ENCODE measurements around the gene SLC15A1.

Gene SLC15A1

DNA sequence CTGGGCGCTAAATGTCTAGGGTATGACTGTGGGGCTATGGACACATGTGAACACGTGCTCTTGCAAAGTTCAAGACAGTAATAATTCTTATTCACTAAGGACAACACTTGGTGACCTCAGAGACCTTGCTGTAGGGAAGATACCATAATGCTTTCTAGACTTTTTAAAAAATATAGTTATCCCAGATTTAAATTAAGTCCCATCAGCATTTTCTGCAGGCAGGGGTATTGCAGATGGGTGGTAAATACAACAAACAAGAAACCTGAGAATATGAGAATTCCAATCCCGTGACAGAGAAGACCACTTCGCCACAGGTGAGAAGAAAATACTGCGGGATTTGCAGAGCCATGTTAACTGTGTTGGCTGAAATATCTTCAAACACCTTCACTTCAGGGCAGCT, 65.2 kb downstream of the SLC15A1 start:
- no peak overlapping the region for H3K4me3 ChIP-seq (ENCODE audit: insufficient read length, low read depth)
- H3K9ac ChIP-seq (ENCODE audit: insufficient read length, low read depth) = no peak overlapping the region
- no peaks in the 10 kb centered on the region for H3K4me1 ChIP-seq (ENCODE audit: insufficient read depth, insufficient read length)
- H3K9me3 ChIP-seq (ENCODE audit: insufficient read depth, low read length) = no peaks in the 10 kb centered on the region
- H3K27me3 ChIP-seq (ENCODE audit: insufficient read depth, insufficient read length) = no peaks in the 10 kb centered on the region
- H3K36me3 ChIP-seq (ENCODE audit: insufficient read depth, insufficient read length, low read length) = no peaks in the 10 kb centered on the region
- TF ChIP-seq SUZ12 (IDR thresholded peaks at IDR 0.05; ENCODE audit: extremely low read depth, insufficient read depth, insufficient read length) = no peak
- TF ChIP-seq ZNF274 (IDR thresholded peaks at IDR 0.05; ENCODE audit: low read depth, low read length) = no peak
- TF ChIP-seq YY1 (IDR thresholded peaks at IDR 0.05; ENCODE audit: insufficient read depth, insufficient read length) = no peak
- no peak for DNase-seq (ENCODE audit: low read depth, low spot score)

DNA sequence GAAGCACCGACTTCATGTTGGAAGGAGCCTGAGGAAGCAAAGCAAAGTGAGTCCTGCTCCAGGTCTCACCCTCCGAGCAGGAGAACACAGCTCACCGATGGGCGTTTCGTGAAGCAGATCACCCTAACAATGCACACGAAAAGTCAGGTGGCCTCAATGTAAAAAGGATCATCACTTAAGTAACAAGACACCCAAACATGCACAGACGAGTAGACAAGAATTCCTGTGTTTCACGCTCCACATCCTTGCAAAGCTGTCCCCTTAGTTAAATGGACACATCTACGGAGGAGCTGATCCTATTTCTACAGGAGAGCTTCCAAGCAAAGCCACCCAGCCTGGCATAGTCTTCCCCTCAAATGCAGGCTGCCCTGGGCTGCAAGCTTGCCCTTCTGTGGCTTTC, 66.2 kb downstream of the SLC15A1 start:
- DNase-seq (ENCODE audit: low read depth, low spot score) = no peak
- Histone ChIP-seq H3K36me3 (ENCODE audit: insufficient read depth, insufficient read length, low read length) (no peaks in the 10 kb centered on the region), H3K9ac (ENCODE audit: insufficient read length, low read depth) (no peak overlapping the region), H3K4me1 (ENCODE audit: insufficient read depth, insufficient read length) (no peaks in the 10 kb centered on the region), H3K9me3 (ENCODE audit: insufficient read depth, low read length) (no peaks in the 10 kb centered on the region), H3K27me3 (ENCODE audit: insufficient read depth, insufficient read length) (no peaks in the 10 kb centered on the region), H3K4me3 (ENCODE audit: insufficient read length, low read depth) (no peak overlapping the region)
- no peak for TF ChIP-seq YY1 (IDR thresholded peaks at IDR 0.05; ENCODE audit: insufficient read depth, insufficient read length)
- no peak for TF ChIP-seq ZNF274 (IDR thresholded peaks at IDR 0.05; ENCODE audit: low read depth, low read length)
- TF ChIP-seq SUZ12 (IDR thresholded peaks at IDR 0.05; ENCODE audit: extremely low read depth, insufficient read depth, insufficient read length) = no peak

DNA sequence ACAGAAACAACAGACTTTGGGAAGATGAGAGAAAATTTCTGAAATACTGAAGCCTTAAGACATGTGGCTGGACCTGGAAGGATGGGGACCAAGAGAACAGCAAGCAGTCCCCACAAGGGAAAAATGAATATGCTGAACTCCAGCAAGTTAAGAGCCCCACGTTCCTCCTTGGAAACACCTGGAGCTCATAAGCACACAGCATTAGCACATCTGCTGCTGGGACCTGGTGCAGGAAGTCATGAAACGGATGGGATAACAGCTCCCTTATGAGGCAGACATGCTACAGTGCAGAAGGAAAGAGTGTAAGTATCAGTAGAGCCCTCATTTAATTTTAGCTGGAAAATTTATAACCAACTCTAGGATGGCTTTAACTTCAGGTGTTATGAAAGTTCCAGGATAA, 67.3 kb downstream of the SLC15A1 start:
- H3K9me3 ChIP-seq (ENCODE audit: insufficient read depth, low read length) = no peaks in the 10 kb centered on the region
- H3K36me3 ChIP-seq (ENCODE audit: insufficient read depth, insufficient read length, low read length) = no peaks in the 10 kb centered on the region
- DNase-seq (ENCODE audit: low read depth, low spot score) = no peak
- H3K4me1 ChIP-seq (ENCODE audit: insufficient read depth, insufficient read length) = no peaks in the 10 kb centered on the region
- no peak overlapping the region for H3K9ac ChIP-seq (ENCODE audit: insufficient read length, low read depth)
- no peak overlapping the region for H3K4me3 ChIP-seq (ENCODE audit: insufficient read length, low read depth)
- TF ChIP-seq ZNF274 (IDR thresholded peaks at IDR 0.05; ENCODE audit: low read depth, low read length) = no peak
- no peak for TF ChIP-seq YY1 (IDR thresholded peaks at IDR 0.05; ENCODE audit: insufficient read depth, insufficient read length)
- no peak for TF ChIP-seq SUZ12 (IDR thresholded peaks at IDR 0.05; ENCODE audit: extremely low read depth, insufficient read depth, insufficient read length)
- H3K27me3 ChIP-seq (ENCODE audit: insufficient read depth, insufficient read length) = no peaks in the 10 kb centered on the region

DNA sequence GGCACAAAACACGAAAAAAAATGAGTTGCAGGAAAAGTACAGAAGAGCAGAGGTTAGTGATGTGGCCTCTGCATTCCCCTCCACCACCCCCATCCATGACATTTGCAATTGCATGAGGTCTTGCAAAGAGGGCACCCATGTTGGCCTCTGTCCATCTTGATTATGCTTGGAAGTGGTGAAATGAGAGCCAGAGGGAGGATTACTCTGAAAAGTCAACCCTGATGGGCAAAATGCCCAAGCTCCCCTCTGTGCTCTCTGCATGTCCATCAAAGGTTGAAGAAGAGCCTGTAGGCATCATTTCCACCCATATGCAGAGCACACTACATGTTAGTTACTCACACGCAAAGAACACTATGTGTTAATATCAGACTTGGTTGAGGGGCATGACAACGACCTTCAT, 71.4 kb downstream of the SLC15A1 start:
- H3K9ac ChIP-seq (ENCODE audit: insufficient read length, low read depth) = no peak overlapping the region
- TF ChIP-seq SUZ12 (IDR thresholded peaks at IDR 0.05; ENCODE audit: extremely low read depth, insufficient read depth, insufficient read length) = no peak
- no peak for TF ChIP-seq ZNF274 (IDR thresholded peaks at IDR 0.05; ENCODE audit: low read depth, low read length)
- TF ChIP-seq YY1 (IDR thresholded peaks at IDR 0.05; ENCODE audit: insufficient read depth, insufficient read length) = no peak

DNA sequence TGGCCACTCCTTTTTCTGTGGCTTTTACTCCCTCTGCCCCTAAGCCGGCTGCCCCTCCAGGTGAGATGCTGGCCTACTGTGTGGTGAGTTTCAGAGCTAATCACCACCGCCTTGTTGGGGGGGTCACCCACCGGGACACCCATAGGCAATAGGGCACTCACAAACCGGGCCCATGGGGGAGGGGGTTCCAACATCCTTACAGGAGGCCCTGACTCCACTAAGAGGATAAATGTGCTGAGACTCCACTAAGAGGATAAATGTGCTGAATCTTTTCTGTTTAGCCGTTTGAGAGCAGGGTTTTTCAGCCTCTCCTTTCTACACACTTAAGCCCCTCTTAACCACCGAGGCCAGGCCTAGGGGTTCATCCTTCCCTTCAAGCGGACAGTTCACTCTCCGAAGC, 73.7 kb downstream of the SLC15A1 start:
- TF ChIP-seq YY1 (IDR thresholded peaks at IDR 0.05; ENCODE audit: insufficient read depth, insufficient read length) = no peak
- H3K27me3 ChIP-seq (ENCODE audit: insufficient read depth, insufficient read length) = no peaks in the 10 kb centered on the region
- no peaks in the 10 kb centered on the region for H3K9me3 ChIP-seq (ENCODE audit: insufficient read depth, low read length)
- H3K9ac ChIP-seq (ENCODE audit: insufficient read length, low read depth) = no peak overlapping the region
- H3K4me3 ChIP-seq (ENCODE audit: insufficient read length, low read depth) = no peak overlapping the region
- H3K4me1 ChIP-seq (ENCODE audit: insufficient read depth, insufficient read length) = no peaks in the 10 kb centered on the region
- H3K36me3 ChIP-seq (ENCODE audit: insufficient read depth, insufficient read length, low read length) = no peaks in the 10 kb centered on the region
- DNase-seq (ENCODE audit: low read depth, low spot score) = no peak

More for the DNA sequence above, 71.4 kb downstream of the SLC15A1 start:
- H3K4me1 ChIP-seq (ENCODE audit: insufficient read depth, insufficient read length) = no peaks in the 10 kb centered on the region
- H3K9me3 ChIP-seq (ENCODE audit: insufficient read depth, low read length) = no peaks in the 10 kb centered on the region
- no peaks in the 10 kb centered on the region for H3K27me3 ChIP-seq (ENCODE audit: insufficient read depth, insufficient read length)
- no peak overlapping the region for H3K4me3 ChIP-seq (ENCODE audit: insufficient read length, low read depth)
- no peak for DNase-seq (ENCODE audit: low read depth, low spot score)
- H3K36me3 ChIP-seq (ENCODE audit: insufficient read depth, insufficient read length, low read length) = no peaks in the 10 kb centered on the region

DNA sequence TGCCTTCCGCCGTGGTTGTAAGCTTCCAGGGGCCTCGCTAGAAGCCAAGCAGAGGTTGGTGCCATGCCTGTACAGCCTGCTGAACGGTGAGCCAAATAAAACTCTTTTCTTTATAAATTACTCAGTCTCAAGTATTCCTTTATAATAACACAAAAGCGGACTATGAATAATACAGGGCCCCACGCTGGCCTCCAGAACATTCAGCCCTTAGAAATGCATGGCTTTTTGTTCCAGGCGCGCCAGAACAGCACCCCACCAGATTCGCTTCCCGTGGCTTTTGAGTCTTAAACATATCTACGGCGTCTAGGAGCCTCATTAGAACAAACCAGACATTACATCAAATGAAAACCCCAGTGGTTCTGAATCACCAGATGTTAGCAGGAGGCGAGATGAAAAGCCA, 75.1 kb downstream of the SLC15A1 start:
- no peak for TF ChIP-seq SUZ12 (IDR thresholded peaks at IDR 0.05; ENCODE audit: extremely low read depth, insufficient read depth, insufficient read length)
- TF ChIP-seq YY1 (IDR thresholded peaks at IDR 0.05; ENCODE audit: insufficient read depth, insufficient read length) = no peak
- TF ChIP-seq ZNF274 (IDR thresholded peaks at IDR 0.05; ENCODE audit: low read depth, low read length) = no peak
- no peaks in the 10 kb centered on the region for H3K4me1 ChIP-seq (ENCODE audit: insufficient read depth, insufficient read length)
- H3K4me3 ChIP-seq (ENCODE audit: insufficient read length, low read depth) = no peak overlapping the region
- DNase-seq (ENCODE audit: low read depth, low spot score) = no peak
- H3K27me3 ChIP-seq (ENCODE audit: insufficient read depth, insufficient read length) = no peaks in the 10 kb centered on the region
- H3K9me3 ChIP-seq (ENCODE audit: insufficient read depth, low read length) = no peaks in the 10 kb centered on the region
- H3K36me3 ChIP-seq (ENCODE audit: insufficient read depth, insufficient read length, low read length) = no peaks in the 10 kb centered on the region
- no peak overlapping the region for H3K9ac ChIP-seq (ENCODE audit: insufficient read length, low read depth)

DNA sequence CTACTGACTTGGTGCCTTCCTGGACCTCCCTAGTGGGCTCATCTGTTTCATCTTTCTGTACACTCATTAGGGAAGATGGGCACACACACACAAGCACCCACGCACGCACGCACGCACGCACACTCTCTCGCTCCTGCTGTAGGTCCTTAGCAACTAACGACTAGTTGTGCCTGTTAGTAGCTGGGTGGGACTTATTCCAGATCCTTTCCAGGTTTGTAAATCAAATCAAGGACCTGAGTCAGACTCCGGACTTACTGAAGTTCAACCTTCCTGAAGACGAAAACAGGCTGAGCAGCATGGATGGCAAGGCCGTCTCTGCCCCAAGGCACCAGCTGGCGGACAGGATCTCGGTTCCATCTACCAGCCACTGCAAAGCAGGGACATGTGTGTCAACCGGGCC, 76.2 kb downstream of the SLC15A1 start:
- TF ChIP-seq YY1 (IDR thresholded peaks at IDR 0.05; ENCODE audit: insufficient read depth, insufficient read length) (no peak), ZNF274 (IDR thresholded peaks at IDR 0.05; ENCODE audit: low read depth, low read length) (no peak), SUZ12 (IDR thresholded peaks at IDR 0.05; ENCODE audit: extremely low read depth, insufficient read depth, insufficient read length) (no peak)
- Histone ChIP-seq H3K4me3 (ENCODE audit: insufficient read length, low read depth) (no peak overlapping the region), H3K4me1 (ENCODE audit: insufficient read depth, insufficient read length) (no peaks in the 10 kb centered on the region), H3K9ac (ENCODE audit: insufficient read length, low read depth) (no peak overlapping the region), H3K9me3 (ENCODE audit: insufficient read depth, low read length) (no peaks in the 10 kb centered on the region), H3K36me3 (ENCODE audit: insufficient read depth, insufficient read length, low read length) (no peaks in the 10 kb centered on the region), H3K27me3 (ENCODE audit: insufficient read depth, insufficient read length) (no peaks in the 10 kb centered on the region)
- no peak for DNase-seq (ENCODE audit: low read depth, low spot score)

DNA sequence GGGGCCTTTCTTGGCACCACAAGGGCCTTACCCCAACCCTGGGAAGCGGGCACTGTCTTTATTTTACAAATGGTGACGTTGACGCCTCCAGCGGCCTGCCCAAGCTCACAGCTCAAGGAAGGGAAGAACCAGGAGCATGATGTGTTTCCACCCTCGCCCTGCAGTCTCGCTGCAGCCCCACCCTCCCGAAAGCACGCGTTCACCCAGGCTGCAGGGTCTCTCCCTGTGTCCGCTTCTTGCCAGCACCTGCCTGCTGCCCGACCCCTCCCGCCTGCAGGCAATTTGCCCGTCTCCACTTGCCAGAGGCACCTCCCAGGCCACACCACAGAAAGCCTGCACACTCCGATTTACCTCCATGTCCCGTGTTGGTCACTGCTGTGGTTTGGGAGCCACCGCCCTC, 76.6 kb downstream of the SLC15A1 start:
- H3K36me3 ChIP-seq (ENCODE audit: insufficient read depth, insufficient read length, low read length) = no peaks in the 10 kb centered on the region
- TF ChIP-seq YY1 (IDR thresholded peaks at IDR 0.05; ENCODE audit: insufficient read depth, insufficient read length) (no peak), SUZ12 (IDR thresholded peaks at IDR 0.05; ENCODE audit: extremely low read depth, insufficient read depth, insufficient read length) (no peak)
- no peak for DNase-seq (ENCODE audit: low read depth, low spot score)
- no peaks in the 10 kb centered on the region for H3K4me1 ChIP-seq (ENCODE audit: insufficient read depth, insufficient read length)
- H3K9me3 ChIP-seq (ENCODE audit: insufficient read depth, low read length) = no peaks in the 10 kb centered on the region
- H3K27me3 ChIP-seq (ENCODE audit: insufficient read depth, insufficient read length) = no peaks in the 10 kb centered on the region
- H3K9ac ChIP-seq (ENCODE audit: insufficient read length, low read depth) = no peak overlapping the region
- H3K4me3 ChIP-seq (ENCODE audit: insufficient read length, low read depth) = no peak overlapping the region

All from NT2/D1 (cell line).